Duodenal mucosa (tissue), 2 donors: Measurements from ENCODE around the gene PCK1.
A peak's percentile ranks its signal among the peaks of the same experiment; 100 is the strongest.

Source experiments
- H3K27ac ChIP-seq: one replicate; pipeline ENCODE4 v1.7.0; 2013; ENCODE audit warnings: low read depth, low read length
- H3K27me3 ChIP-seq, 2 donors: one replicate each; pipeline ENCODE4 v1.7.0; 2013; ENCODE audit warnings: low read length in 2 of 2, control low read depth in 1 of 2; ENCODE audit not compliant: insufficient read depth in 2 of 2, control insufficient read depth in 1 of 2
- H3K36me3 ChIP-seq, 2 donors: one replicate each; pipeline ENCODE4 v1.7.0; 2013; ENCODE audit warnings: low read length in 2 of 2, control low read depth in 1 of 2; ENCODE audit not compliant: insufficient read depth in 2 of 2, control insufficient read depth in 1 of 2
- H3K4me1 ChIP-seq, 2 donors: one replicate each; pipeline ENCODE4 v1.7.0; 2013; ENCODE audit warnings: low read length in 2 of 2, control low read depth in 1 of 2; ENCODE audit not compliant: insufficient read depth in 2 of 2, control insufficient read depth in 1 of 2
- H3K4me3 ChIP-seq, 2 donors: one replicate each; pipeline ENCODE4 v1.7.0; 2013; ENCODE audit warnings: low read length in 2 of 2, low read depth in 1 of 2
- H3K9ac ChIP-seq, 2 donors: one replicate each; pipeline ENCODE4 v1.7.0; 2013; ENCODE audit warnings: low read length in 2 of 2, low read depth in 1 of 2
- H3K9me3 ChIP-seq, 2 donors: one replicate each; pipeline ENCODE4 v1.7.0; 2013; ENCODE audit warnings: low read length in 2 of 2, control low read depth in 1 of 2; ENCODE audit not compliant: control insufficient read depth in 1 of 2

Gene PCK1

GRCh38 chr20:57536120-57536708, 24.7 kb upstream of the PCK1 start:
- no peaks in the 10 kb centered on the region for H3K36me3 ChIP-seq
- no peak overlapping the region for H3K4me3 ChIP-seq
- H3K9ac ChIP-seq: no peak overlapping the region
- H3K27me3 ChIP-seq: no peaks in the 10 kb centered on the region
- H3K9me3 ChIP-seq: no peaks in the 10 kb centered on the region
- H3K4me1 ChIP-seq: peaks cover 56 to 59% of the 10 kb centered on the region in 2 donors
- peak overlapping the region; percentile 33 for H3K27ac ChIP-seq

GRCh38 chr20:57536771-57537724, 23.9 kb upstream of the PCK1 start:
- Histone ChIP-seq H3K4me3 (peak overlapping the region; percentile 16 to 23), H3K4me1 (peaks cover 57 to 59% of the 10 kb centered on the region in 2 donors), H3K36me3 (no peaks in the 10 kb centered on the region), H3K9ac (peak overlapping the region in 1 of 2 donors; percentile 50), H3K27me3 (no peaks in the 10 kb centered on the region), H3K27ac (peak overlapping the region; percentile 62), H3K9me3 (no peaks in the 10 kb centered on the region)

- Histone ChIP-seq H3K4me1 (peaks cover 53 to 61% of the 10 kb centered on the region in 2 donors), H3K27ac (peak overlapping the region; percentile 35), H3K9ac (peak overlapping the region in 1 of 2 donors; percentile 50), H3K9me3 (no peaks in the 10 kb centered on the region), H3K4me3 (no peak overlapping the region), H3K36me3 (no peaks in the 10 kb centered on the region), H3K27me3 (no peaks in the 10 kb centered on the region)
Measured at GRCh38 chr20:57537822-57538221, 23.1 kb upstream of the PCK1 start.

- Histone ChIP-seq H3K9me3 (no peaks in the 10 kb centered on the region), H3K4me1 (peaks cover 53 to 69% of the 10 kb centered on the region in 2 donors), H3K27me3 (no peaks in the 10 kb centered on the region), H3K27ac (no peak overlapping the region), H3K36me3 (no peaks in the 10 kb centered on the region), H3K9ac (no peak overlapping the region), H3K4me3 (no peak overlapping the region)
Measured at GRCh38 chr20:57539889-57540288, 21.0 kb upstream of the PCK1 start.

- H3K27me3 ChIP-seq: no peaks in the 10 kb centered on the region
- no peaks in the 10 kb centered on the region for H3K36me3 ChIP-seq
- peaks cover 60 to 70% of the 10 kb centered on the region in 2 donors for H3K4me1 ChIP-seq
- peak overlapping the region; percentile 30 to 33 for H3K9ac ChIP-seq
- no peaks in the 10 kb centered on the region for H3K9me3 ChIP-seq
- H3K4me3 ChIP-seq: peak overlapping the region in 1 of 2 donors; percentile 11
- peak overlapping the region; percentile 35 for H3K27ac ChIP-seq
Measured at GRCh38 chr20:57540890-57541580, 19.9 kb upstream of the PCK1 start.

GRCh38 chr20:57543754-57544153, 17.2 kb upstream of the PCK1 start:
- Histone ChIP-seq H3K9ac (no peak overlapping the region), H3K27me3 (no peaks in the 10 kb centered on the region), H3K27ac (no peak overlapping the region), H3K4me1 (peaks cover 60 to 71% of the 10 kb centered on the region in 2 donors), H3K36me3 (no peaks in the 10 kb centered on the region), H3K4me3 (no peak overlapping the region), H3K9me3 (no peaks in the 10 kb centered on the region)

GRCh38 chr20:57544838-57545564, 15.9 kb upstream of the PCK1 start:
- H3K9me3 ChIP-seq: no peaks in the 10 kb centered on the region
- H3K4me3 ChIP-seq: no peak overlapping the region
- H3K27ac ChIP-seq: peak overlapping the region; percentile 48
- peak overlapping the region; percentile 34 to 44 for H3K9ac ChIP-seq
- peaks cover 55 to 70% of the 10 kb centered on the region in 2 donors for H3K4me1 ChIP-seq
- H3K36me3 ChIP-seq: no peaks in the 10 kb centered on the region
- H3K27me3 ChIP-seq: no peaks in the 10 kb centered on the region

GRCh38 chr20:57545927-57546662, 14.8 kb upstream of the PCK1 start:
- Histone ChIP-seq H3K27me3 (no peaks in the 10 kb centered on the region), H3K36me3 (no peaks in the 10 kb centered on the region), H3K4me1 (peaks cover 46 to 62% of the 10 kb centered on the region in 2 donors), H3K9me3 (no peaks in the 10 kb centered on the region), H3K27ac (peak overlapping the region; percentile 48), H3K9ac (peak overlapping the region; percentile 34 to 44), H3K4me3 (no peak overlapping the region)

GRCh38 chr20:57546956-57547649, 13.8 kb upstream of the PCK1 start:
- H3K27me3 ChIP-seq: no peaks in the 10 kb centered on the region
- no peak overlapping the region for H3K9ac ChIP-seq
- no peaks in the 10 kb centered on the region for H3K36me3 ChIP-seq

More at GRCh38 chr20:57546956-57547649, 13.8 kb upstream of the PCK1 start:
- Histone ChIP-seq H3K4me1 (peaks cover 42 to 52% of the 10 kb centered on the region in 2 donors), H3K4me3 (no peak overlapping the region), H3K9me3 (no peaks in the 10 kb centered on the region), H3K27ac (no peak overlapping the region)
